HG03565 (cell line): ENCODE data around the gene AMZ1.

Experiments used
- ATAC-seq: cut with Tn5 transposase; IDR thresholded peaks from one replicate; pipeline ENCODE4 v1.9.1; 2021; ENCODE audit warnings: mild to moderate bottlenecking, moderate library complexity; ENCODE audit not compliant: unreplicated experiment

Gene AMZ1

GRCh38 chr7:2764621-2765020 is 76.6 kb downstream of the AMZ1 start:
- no peak for ATAC-seq
